SK-MEL-5 (cell line): ENCODE results near the gene GPR139. TPM values are rescaled to one million over a fixed set of nuclear protein-coding genes. Genes with fewer than 3 reads are reported as not detected.

Experiments
- DNase-seq: peaks from one replicate; pipeline ENCODE4 v3.0.0-alpha.2; 2016; ENCODE audit warnings: low read depth, low spot score
- in situ Hi-C: cut with HindIII; loops from 2 replicates; pipeline ENCODE4 v1.10.0; 2016; ENCODE audit warnings: low sequenced_read_pairs, high pct_unique_total_duplicates, low pct_unique_long_range_greater_than_20kb
- polyA plus RNA-seq, 2 experiments: library from polyadenylated mRNA; depleted of rRNA; stranded (reverse); fragments of >200 nt; gene quantifications; 2 replicates each; pipeline ENCODE4 v1.2.3, GENCODE V29; 2015
- total RNA-seq: library from RNA; depleted of rRNA; stranded (reverse); fragments of >200 nt; shearing (Covaris generic); gene quantifications from 2 replicates; pipeline ENCODE4 v1.2.3, GENCODE V29; 2014; rRNA removed

The GPR139 gene
- total RNA-seq, result not detected in 2 replicates
- not detected in 2 replicates for polyA plus RNA-seq (2015; cell fraction: cytosol; rRNA removed)
- polyA plus RNA-seq (2015; cell fraction: nucleus; rRNA removed), result not detected in 2 replicates

DNA sequence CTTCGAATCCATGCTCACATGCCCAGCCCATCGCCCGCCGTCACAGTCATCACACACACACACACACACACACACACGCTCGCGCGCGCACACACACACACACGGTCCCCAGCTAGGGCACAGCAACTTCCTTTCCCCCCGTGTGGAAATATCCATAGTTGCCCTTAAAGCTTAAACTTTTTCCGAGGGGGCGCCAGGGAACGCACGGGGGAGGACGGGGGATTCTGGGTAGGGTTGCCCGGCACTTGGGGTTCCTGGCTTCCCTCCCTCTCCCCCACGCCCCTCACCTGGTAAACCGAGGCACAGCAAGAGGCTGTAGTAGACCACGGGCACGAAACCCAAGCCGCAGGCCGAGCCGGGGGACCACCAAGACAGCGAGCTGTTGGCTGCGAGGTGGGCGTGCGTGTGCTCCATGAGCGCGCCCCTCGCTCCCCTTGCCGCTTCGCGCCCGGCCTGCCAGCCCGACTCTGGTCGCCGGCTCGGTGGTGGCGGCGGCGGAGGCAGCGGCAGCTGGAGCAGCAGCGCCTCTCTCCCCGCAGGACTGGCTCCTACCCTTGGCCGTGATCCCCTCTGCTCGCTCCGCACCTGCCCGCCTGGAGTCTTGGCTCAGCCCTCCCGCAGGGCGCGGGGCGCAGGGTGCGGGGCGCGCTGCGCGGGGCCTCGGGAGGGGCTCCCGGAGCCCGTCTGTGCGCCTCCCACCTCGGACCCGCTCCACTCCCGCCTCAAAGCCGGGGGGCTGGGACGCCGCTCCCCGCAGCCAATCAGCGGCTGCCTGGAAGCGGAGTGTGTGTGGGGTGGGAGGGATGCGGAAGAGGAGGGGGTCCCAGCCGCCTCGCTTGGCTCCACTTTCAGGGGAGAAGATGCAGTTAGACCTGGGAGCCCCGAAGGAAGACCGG is at the start of gene GPR139:
GPR139 (minus strand) TSS at position 688 of the 896 bp plus-strand sequence; CDS start at position 414, 274 bp downstream.
- no peak for DNase-seq

DNA sequence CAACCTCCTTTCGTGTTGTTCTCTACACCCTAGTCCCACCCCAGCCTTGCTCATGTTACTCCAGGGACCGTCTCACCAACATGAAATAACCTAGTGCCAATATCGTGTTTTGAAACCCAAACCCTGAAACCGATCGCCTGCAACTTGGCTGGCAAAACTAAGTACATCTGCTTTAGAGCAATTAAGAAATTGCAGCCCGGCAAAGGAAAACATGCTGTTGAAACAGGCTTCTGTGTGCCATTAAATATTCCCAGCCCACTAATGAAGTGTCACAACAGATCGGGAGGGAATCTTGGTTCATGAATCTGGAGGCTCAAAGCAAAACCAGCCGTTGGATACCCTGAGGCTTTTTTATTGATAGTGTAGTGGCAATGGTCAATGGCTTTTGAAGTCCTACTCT is 48.3 kb upstream of the GPR139 start:
- DNase-seq, result no peak
- in situ Hi-C loops, result no loop called here

More for the DNA sequence above, at the start of gene GPR139:
- in situ Hi-C loops, result no loop called here

- in situ Hi-C loops, result no loop called here
- DNase-seq, result no peak
These were observed 40.7 kb upstream of the GPR139 start for GRCh38 chr16:20114356-20114755.

DNA sequence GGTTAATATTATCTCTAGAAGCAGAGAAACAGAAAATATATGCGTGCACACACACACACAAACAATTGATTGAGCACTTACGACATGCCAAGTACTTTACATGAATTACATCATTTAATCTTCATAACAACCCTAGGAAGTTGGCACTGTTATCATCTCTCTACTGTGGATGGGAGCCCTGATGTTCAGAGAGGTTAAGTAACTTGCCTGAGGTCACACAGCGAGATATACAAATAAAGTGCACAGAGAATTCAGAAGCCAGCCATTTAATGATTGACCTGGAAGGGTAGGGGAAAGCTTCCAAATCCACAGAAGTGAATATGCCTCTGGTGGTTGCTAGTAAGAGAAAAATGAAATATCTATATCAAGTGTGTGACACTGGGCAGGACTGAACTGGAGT is 37.5 kb upstream of the GPR139 start:
- no peak for DNase-seq
- in situ Hi-C loops, result no loop called here

DNA sequence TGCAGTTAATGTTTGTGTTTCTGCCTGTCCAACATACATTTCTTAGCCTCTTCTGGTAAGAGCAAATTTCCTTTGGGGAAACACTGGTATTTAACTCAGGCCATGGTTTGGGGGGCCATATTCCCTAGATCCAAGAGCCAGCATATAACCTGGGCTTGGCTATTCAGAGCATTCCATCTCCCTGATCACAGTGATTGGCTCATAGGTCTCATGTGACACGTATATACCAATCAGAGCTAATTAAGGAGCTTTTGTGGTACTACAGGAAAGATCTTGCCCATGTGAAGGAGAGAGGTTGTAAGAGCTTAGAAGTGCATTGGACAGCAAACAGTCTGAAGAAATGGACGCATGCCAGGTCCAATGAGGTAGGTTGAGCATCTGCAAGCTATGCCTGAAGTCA is 33.4 kb upstream of the GPR139 start:
- in situ Hi-C loops, result no loop called here

GRCh38 chr16:20104563-20105183 is 31.0 kb upstream of the GPR139 start:
- DNase-seq, result no peak
- in situ Hi-C loops, result no loop called here

More for the DNA sequence above, 33.4 kb upstream of the GPR139 start:
- no peak for DNase-seq

GRCh38 chr16:20102521-20102920 is 28.8 kb upstream of the GPR139 start:
- DNase-seq, result no peak
- in situ Hi-C loops, result no loop called here

GRCh38 chr16:20102021-20102420 is 28.3 kb upstream of the GPR139 start:
- DNase-seq, result no peak
- in situ Hi-C loops, result no loop called here

DNA sequence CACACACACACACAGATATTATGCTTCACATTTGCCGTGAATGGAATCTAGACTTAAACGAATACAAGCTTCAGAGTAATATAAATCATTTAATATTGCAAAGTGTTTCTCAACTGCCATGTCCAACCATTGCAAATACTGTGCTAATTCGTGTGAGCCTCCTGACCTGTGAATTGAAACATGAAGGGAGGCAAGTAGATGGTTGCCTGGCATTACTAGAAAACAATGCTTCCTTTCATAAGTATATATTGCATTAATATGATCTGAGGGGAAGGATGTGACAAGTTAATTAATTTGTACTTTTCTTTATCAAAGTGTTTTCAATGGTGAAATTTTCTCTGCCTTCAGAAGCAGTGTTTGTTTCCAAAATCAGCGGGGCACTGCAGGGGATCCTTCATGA is 25.7 kb upstream of the GPR139 start:
- DNase-seq, result no peak
- in situ Hi-C loops, result no loop called here

GRCh38 chr16:20094157-20094556 is 20.5 kb upstream of the GPR139 start:
- in situ Hi-C loops, result no loop called here
- no peak for DNase-seq

DNA sequence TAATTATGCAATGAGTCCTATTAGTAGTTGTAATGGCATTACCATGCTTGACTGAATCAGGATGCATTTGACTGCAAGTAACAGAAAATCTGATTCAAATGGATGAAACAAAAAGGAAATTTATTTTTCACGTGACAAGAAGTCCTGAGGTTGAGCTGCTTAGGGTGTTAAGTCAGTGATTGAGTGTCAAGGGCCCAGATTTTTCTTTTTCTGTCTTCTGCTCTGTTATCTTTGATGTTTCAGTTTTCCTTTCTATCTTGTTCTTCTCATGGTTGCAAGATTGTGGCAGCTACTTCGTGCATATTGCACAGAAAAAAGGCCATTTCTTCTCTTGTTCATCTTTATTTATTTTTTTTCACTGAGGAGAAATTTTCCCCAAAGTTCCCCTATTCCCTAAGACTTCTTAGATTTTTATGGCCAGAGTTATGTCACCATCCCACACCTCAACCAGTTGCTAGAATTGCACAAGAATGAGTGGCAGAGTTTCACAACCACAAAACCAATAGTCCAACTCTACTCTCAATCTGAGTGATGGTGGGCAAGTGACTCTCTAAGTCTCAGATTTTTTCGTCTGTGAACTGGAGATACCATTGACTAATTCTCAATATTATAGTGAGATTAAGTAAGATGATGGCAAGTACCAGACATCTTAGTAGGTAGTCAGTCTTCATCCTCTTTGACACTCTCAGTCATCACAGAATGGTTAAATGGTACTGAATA is 15.7 kb upstream of the GPR139 start:
- in situ Hi-C loops, result no loop called here

DNA sequence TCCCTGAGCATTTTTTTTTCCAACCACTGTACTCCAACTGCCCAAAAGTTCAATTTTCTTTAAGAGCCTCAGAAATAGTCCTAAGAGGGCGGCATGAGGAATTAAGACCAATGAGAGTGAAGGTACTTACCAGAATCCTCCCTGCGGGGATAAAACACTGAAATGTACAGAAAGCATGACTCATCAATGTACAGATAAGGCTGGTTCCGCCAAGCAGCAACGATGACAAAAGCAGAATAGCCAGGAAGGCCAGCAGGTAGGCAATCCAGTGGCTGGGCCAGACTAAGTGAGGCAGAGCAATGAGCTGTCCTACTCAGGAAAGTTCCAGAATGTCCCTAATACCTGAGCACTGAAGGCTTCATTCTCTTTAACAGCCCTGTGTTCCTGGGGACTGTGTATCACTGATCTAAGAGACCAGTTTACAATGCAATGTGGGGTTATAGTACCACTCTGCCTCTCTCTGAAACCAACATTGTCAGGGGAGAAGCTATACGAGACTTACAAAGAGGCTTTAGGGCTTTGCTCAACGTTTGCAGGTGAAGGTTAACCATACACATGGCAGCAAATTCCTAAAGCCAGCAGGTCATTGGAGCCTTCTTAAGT is 11.0 kb upstream of the GPR139 start:
- no peak for DNase-seq
- in situ Hi-C loops, result no loop called here

More for the DNA sequence above, 15.7 kb upstream of the GPR139 start:
- DNase-seq, result no peak

- DNase-seq, result no peak
- in situ Hi-C loops, result no loop called here
These were observed 5.4 kb upstream of the GPR139 start for GRCh38 chr16:20079106-20079505.

DNA sequence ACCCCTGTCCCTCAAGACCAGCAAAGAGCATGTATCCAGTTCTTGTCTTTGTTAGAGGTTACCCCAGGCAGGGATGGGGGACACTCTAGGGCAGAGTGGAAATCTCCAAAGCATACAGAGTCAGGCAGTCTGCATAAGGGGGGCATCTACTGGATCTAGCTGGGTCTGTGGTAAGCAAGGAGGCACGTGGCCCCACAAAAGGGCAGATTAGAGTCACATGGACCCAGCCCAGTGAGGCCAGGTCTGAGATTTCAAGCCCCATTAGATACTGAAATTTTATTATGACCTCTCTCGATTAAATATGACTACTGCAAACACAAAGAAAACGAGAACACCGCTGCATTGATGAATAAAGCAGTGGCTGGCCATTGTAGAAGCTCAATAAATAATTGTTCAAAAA is 1.6 kb upstream of the GPR139 start:
- in situ Hi-C loops, result no loop called here

GRCh38 chr16:20074099-20074991 is 655 bp upstream of the GPR139 start:
- in situ Hi-C loops, result no loop called here
- DNase-seq, result no peak

More for the DNA sequence above, 1.6 kb upstream of the GPR139 start:
- DNase-seq, result no peak

DNA sequence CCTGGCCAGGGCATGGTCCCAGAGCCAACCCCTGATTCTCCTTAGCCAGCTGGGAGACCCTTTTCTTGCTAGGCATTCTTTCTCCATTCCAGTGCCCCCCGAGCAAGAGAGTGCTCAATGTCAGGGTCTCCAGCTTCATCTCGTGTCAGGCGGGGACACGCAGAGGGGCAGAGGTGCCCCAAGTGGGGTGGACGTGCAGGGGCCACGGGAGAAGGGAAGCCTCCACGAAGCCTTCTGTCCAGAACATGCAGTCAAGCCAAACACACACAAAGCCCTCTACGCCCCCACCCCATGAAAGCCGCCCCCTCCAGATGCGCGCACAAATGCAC is 852 bp downstream of the GPR139 start:
- in situ Hi-C loops, result no loop called here
- no peak for DNase-seq
